HEK293T (cell line): ENCODE measurements around the gene GTF3C5.

Experiments used
- BHLHE40 ChIP-seq: fragments of 450-650 bp; IDR thresholded peaks from 2 replicates; pipeline ENCODE4 v1.6.1; 2016; ENCODE audit warnings: mild to moderate bottlenecking, moderate library complexity, borderline replicate concordance
- ELF4 ChIP-seq: fragments of 450-650 bp; IDR thresholded peaks from 2 replicates; pipeline ENCODE4 v1.6.1; 2017; ENCODE audit warnings: antibody characterized with exemption
- FOXK2 ChIP-seq: fragments of 450-650 bp; IDR thresholded peaks from 2 replicates; pipeline ENCODE4 v1.6.1; 2016; ENCODE audit warnings: mild to moderate bottlenecking
- L3MBTL2 ChIP-seq: fragments of 450-650 bp; conservative IDR thresholded peaks from 2 replicates; pipeline ENCODE4 v1.6.1; 2016; ENCODE audit warnings: mild to moderate bottlenecking
- NFRKB ChIP-seq: fragments of 450-650 bp; IDR thresholded peaks from 2 replicates; pipeline ENCODE4 v1.6.1; 2016; ENCODE audit warnings: mild to moderate bottlenecking, moderate library complexity
- SP1 ChIP-seq: fragments of 450-650 bp; IDR thresholded peaks from 2 replicates; pipeline ENCODE4 v1.6.1; 2017
- TARDBP ChIP-seq: fragments of 450-650 bp; IDR thresholded peaks from 2 replicates; pipeline ENCODE4 v1.6.1; 2016
- TF ChIP-seq, protein P1 (sequence below): fragments of 450-650 bp; IDR thresholded peaks from 2 replicates; pipeline ENCODE4 v1.6.1; 2016

DNA sequence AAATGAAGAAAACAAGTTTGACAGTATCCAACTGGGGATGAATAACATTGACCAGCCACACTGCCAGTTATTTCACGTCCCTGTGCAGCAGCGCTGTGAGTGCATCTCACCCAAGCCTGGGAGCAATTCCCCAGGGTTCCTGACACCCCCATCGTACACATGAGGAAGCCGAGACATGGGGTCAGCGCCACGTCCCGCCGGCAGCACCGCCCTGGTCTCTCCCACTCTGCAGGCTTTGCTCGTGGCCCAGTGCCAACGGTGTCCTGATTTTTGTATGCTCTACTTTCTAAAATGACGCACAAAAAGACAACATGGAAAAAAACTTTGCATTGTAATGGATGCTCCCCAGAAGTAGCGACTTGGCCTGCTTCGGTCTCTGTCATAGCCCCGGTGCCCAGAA lies 14.3 kb downstream of the GTF3C5 start:
- TF ChIP-seq SP1 (no peak), FOXK2 (no peak), TARDBP (no peak), BHLHE40 (no peak), NFRKB (no peak), L3MBTL2 (no peak), ELF4 (no peak)
- TF ChIP-seq, protein P1, sequence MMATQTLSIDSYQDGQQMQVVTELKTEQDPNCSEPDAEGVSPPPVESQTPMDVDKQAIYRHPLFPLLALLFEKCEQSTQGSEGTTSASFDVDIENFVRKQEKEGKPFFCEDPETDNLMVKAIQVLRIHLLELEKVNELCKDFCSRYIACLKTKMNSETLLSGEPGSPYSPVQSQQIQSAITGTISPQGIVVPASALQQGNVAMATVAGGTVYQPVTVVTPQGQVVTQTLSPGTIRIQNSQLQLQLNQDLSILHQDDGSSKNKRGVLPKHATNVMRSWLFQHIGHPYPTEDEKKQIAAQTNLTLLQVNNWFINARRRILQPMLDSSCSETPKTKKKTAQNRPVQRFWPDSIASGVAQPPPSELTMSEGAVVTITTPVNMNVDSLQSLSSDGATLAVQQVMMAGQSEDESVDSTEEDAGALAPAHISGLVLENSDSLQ: no peak
